KOPT-K1 (cell line): ENCODE measurements around the gene HCCS.
"Not testable (repeated sequence)": the region's sequence is repeated elsewhere in the genome, so short reads cannot be mapped to it uniquely, and the experiment has no call there.

Source experiments
- H3K27ac ChIP-seq: fragments of 200-600 bp; sonication (generic); 2 replicates; pipeline ENCODE4 v1.5.1; 2016; ENCODE audit warnings: antibody characterized with exemption, mild to moderate bottlenecking, low read depth, low read length; ENCODE audit not compliant: poor library complexity, severe bottlenecking
- H3K36me3 ChIP-seq: fragments of 200-600 bp; sonication (generic); 2 replicates; pipeline ENCODE4 v1.5.1; 2017; ENCODE audit warnings: antibody characterized with exemption, mild to moderate bottlenecking, low read length, moderate library complexity; ENCODE audit not compliant: insufficient read depth
- H3K9me3 ChIP-seq: fragments of 200-600 bp; sonication (generic); 2 replicates; pipeline ENCODE4 v1.5.1; 2017; ENCODE audit warnings: antibody characterized with exemption, low read length, mild to moderate bottlenecking; ENCODE audit not compliant: insufficient read depth, poor library complexity, severe bottlenecking

HCCS gene

GRCh38 chrX:11108253-11108941 is 2.7 kb upstream of the HCCS start:
- no peaks in the 10 kb centered on the region for H3K9me3 ChIP-seq
- no peak overlapping the region for H3K27ac ChIP-seq
- no peaks in the 10 kb centered on the region; the same call in 1 of the 2 replicates for H3K36me3 ChIP-seq

- H3K36me3 ChIP-seq: peaks cover 13% of the 10 kb centered on the region
- H3K27ac ChIP-seq: peak overlapping the region; percentile 76
- H3K9me3 ChIP-seq: no peaks in the 10 kb centered on the region
Observed at GRCh38 chrX:11109968-11110367, 1.2 kb upstream of the HCCS start.

- Histone ChIP-seq H3K27ac (peak overlapping the region; percentile 76), H3K36me3 (peaks cover 33% of the 10 kb centered on the region), H3K9me3 (no peaks in the 10 kb centered on the region)
Observed at GRCh38 chrX:11111947-11112346, 815 bp downstream of the HCCS start.

DNA sequence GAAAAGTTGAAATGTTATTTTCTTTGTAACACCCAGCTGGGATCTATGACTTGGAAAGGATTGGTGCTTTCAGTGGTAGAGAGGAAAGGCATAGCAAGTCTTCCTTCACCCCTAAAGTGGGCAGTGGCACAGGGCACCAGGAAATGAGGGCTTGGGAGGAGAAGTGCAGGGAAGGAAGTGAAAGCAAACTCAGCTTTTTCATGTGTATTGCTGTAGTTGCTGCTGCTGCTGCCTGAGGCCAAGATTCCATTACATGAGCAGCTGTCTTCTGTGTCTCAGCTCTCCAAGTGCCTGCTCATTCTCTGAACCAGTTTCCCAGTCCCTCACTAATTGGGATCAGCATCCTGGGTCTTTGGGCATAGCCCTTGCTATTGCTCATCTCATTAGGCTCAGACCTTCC is 2.6 kb downstream of the HCCS start:
- no peak overlapping the region for H3K27ac ChIP-seq

DNA sequence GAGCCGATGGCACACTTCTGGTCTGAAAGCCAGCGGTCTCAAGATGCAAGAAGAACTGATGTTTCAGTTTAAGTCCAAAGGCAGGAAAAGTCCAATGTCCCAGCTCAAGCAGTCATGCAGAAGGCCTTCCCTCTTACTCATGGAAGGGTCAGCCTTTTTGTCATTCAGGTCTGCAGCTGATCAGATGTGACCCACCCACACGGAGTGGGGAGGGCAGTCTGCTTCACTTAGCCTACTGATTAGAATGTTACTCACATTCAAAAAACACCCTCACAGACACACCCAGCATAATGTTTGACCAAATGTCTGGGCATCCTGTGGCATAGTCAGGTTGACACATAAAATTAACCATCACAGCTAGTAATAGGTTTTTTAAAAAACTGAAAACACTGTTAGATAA is 6.6 kb downstream of the HCCS start:
- no peak overlapping the region for H3K27ac ChIP-seq
- H3K9me3 ChIP-seq: no peaks in the 10 kb centered on the region
- H3K36me3 ChIP-seq: peaks cover 87% of the 10 kb centered on the region

More for the DNA sequence above, 2.6 kb downstream of the HCCS start:
- Histone ChIP-seq H3K9me3 (no peaks in the 10 kb centered on the region), H3K36me3 (peaks cover 51% of the 10 kb centered on the region)

DNA sequence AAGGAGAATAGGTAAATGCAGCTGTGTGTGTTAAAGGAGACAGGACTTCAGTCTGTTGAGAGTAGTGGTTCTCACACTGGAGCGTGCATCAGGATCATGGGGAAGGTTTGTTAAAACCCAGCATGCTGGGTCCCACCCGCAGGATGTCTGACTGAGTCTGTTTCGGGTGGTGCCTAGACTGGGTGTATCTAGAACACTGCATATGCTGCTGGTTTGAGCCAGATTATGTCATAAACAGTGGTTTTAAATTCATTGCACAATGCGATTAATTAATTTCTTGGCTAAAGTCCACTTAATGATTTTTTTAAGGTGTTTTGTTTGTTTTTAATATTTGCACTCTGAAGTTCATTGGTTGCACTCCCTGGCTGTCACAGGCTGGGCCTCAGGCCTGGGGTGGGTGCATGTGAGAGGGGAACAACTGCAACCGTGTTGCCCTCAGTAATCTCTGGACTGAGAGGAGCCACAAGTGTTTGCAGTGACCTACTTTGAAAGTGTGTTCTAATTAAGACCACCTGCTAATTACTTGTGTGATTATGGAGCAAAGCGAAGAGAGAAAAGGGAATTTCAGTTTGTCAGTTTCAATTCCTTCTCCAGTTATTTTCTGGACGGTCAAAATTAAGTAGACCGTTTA is 8.3 kb downstream of the HCCS start:
- no peak overlapping the region for H3K27ac ChIP-seq
- peaks cover 80% of the 10 kb centered on the region for H3K36me3 ChIP-seq
- H3K9me3 ChIP-seq: no peaks in the 10 kb centered on the region

DNA sequence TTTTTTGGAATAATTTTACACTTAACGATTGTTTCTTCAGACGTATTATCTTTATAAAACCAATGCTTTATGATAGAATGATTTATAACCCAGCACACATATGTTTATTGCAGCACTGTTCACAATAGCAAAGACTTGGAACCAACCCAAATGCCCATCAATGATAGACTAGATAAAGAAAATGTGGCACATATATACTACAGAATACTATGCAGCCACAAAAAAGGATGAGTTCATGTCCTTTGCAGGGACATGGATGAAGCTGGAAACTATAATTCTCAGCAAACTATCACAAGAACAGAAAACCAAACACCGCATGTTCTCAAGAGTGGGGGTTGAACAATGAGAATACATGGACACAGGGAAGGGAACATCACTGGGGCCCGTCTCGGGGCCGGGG is 12.0 kb downstream of the HCCS start:
- peaks cover 43% of the 10 kb centered on the region for H3K36me3 ChIP-seq
- H3K27ac ChIP-seq, H3K9me3 ChIP-seq: not testable (repeated sequence)

- H3K9me3 ChIP-seq: no peaks in the 10 kb centered on the region
- H3K36me3 ChIP-seq: peaks cover 33% of the 10 kb centered on the region
- H3K27ac ChIP-seq: no peak overlapping the region
Observed at GRCh38 chrX:11124112-11124511, 13.0 kb downstream of the HCCS start.

DNA sequence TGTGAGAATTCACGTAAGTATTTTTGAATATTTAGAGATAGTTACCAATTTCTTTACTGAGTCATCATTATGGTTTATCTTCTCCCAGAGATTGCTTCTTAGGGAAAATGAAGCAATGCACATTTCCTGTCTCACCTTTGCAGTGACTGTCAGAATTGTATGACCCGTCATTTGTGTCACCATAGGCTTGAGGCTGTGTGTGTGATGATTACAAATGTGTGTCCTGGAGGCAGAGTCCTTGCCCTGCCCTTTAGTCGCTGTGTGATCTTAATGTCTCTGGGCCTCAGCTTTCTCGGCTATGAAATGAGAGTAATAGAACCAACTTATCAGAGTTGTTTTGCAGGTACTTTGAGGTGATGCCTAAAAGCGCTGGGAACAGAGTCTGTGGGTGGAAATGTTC is 13.9 kb downstream of the HCCS start:
- H3K36me3 ChIP-seq: peaks cover 26% of the 10 kb centered on the region
- H3K9me3 ChIP-seq: no peaks in the 10 kb centered on the region
- H3K27ac ChIP-seq: no peak overlapping the region

- Histone ChIP-seq H3K9me3 (no peaks in the 10 kb centered on the region), H3K27ac (no peak overlapping the region), H3K36me3 (no peaks in the 10 kb centered on the region)
Observed at GRCh38 chrX:11129534-11130105, 18.5 kb downstream of the HCCS start.

- Histone ChIP-seq H3K27ac (no peak overlapping the region), H3K9me3 (no peaks in the 10 kb centered on the region), H3K36me3 (no peaks in the 10 kb centered on the region)
Observed at GRCh38 chrX:11130136-11130535, 19.0 kb downstream of the HCCS start.

DNA sequence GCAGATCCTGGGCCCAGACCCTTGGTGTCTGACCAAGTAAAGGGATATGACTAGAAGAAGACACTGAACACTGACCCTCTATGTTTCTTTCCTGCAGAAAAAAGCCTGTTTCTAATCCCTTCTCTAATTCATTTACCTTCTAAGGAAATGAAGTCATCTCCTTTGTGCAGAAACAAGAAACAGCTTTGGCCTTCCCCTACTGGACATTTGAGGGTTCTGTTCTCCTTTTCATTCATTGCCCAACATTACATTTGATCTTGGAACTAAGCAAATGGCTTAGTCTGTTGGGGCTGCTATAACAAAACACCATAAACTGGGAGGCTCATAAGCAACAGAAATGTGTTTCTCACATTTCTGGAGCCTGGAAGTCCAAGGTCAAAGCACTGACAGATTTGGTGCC is 20.0 kb downstream of the HCCS start:
- Histone ChIP-seq H3K9me3 (no peaks in the 10 kb centered on the region), H3K27ac (no peak overlapping the region), H3K36me3 (no peaks in the 10 kb centered on the region)

DNA sequence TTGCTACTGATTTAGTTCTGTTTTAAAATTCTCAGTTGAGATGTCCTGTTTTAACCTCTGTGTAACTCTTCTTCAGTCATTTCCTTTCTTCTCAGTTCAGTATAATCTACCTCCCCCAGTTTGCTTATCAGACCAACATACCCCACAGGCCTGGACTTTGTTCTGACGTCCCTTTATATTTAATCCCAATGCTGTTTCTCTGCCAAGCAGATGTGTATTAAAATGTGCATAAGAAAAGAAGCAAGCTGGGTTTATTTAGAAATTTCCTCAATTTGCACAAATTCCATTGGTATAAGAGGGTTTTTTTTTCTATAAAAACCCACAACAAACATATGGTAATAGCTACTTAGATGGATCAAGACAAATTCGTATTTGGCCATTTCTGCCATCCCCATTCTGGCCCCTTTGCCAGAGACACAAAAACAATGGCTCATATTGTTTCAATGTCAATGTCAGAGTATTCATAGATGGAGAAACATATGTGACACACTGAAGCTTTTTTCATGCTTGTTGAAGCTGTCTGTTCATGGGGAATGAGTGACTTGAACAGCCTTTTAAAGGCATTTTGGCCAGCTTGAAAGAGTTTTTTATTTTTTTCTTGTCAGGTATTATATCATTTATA is 24.5 kb downstream of the HCCS start:
- Histone ChIP-seq H3K9me3 (no peaks in the 10 kb centered on the region), H3K36me3 (no peaks in the 10 kb centered on the region), H3K27ac (no peak overlapping the region)

DNA sequence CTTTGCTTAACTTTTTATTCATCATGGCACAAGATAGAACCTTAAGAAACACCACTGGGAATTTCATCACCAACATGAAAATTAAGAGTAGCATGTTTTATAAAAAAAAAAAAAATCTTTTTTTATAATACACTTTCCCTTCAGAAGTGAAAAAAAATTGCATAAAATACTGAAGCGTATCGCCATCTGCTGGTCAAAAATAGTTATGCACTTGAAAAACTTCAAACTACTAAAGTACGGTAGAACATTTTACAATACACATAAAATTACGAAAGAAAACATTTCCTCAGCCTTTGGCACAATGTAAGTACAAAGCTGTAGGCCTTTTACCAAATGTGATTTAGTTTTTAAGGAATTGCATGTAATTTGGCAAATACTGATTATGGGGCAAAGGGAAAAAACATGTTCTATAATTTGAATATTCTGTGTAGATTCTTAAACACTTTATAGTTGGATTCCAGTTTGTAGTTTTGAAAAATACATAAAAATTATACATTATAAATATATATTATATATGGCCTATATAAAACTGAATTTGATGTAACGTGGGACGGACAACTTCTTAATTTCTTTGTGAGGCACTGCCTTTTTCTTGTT is 26.5 kb downstream of the HCCS start:
- Histone ChIP-seq H3K36me3 (no peaks in the 10 kb centered on the region), H3K27ac (no peak overlapping the region), H3K9me3 (no peaks in the 10 kb centered on the region)
